ENCODE data around the gene PLXNA1.

Gene PLXNA1

GRCh38 chr3:127005864-127006500 is 23.1 kb downstream of the PLXNA1 start:
- TF ChIP-seq CTCF (IDR thresholded peaks at IDR 0.05; ENCODE audit: insufficient read depth, low read length, missing control alignments): no peak
- DNase-seq (ENCODE audit: low read depth, low spot score): no peak
- no peak overlapping the region for H3K4me3 ChIP-seq (ENCODE audit: low read depth, low read length)

GRCh38 chr3:127006781-127007436 is 24.0 kb downstream of the PLXNA1 start:
- CTCF ChIA-PET: interaction anchor here (0.8 to 7.6 kb wide), 2 partner anchors 15 to 255 kb away, joined by 3 to 60 read pairs; no protein-coding TSS in a partner anchor
- POLR2A ChIA-PET: no interaction called here
- no peak overlapping the region for H3K4me3 ChIP-seq (ENCODE audit: low read depth, low read length)
- TF ChIP-seq CTCF (IDR thresholded peaks at IDR 0.05; ENCODE audit: insufficient read depth, low read length, missing control alignments): no peak
- no peak for DNase-seq (ENCODE audit: low read depth, low spot score)

More at GRCh38 chr3:127005864-127006500, 23.1 kb downstream of the PLXNA1 start:
- POLR2A ChIA-PET: no interaction called here
- CTCF ChIA-PET: interaction anchor here (7.6 kb wide), 1 partner anchor 254 kb away, joined by 60 read pairs; no protein-coding TSS in a partner anchor

- ChIA-PET POLR2A (no interaction called here), CTCF (interaction anchor here (4.4 kb wide), 1 partner anchor 256 kb away, joined by 30 read pairs; no protein-coding TSS in a partner anchor)
- no peak for TF ChIP-seq CTCF (IDR thresholded peaks at IDR 0.05; ENCODE audit: insufficient read depth, low read length, missing control alignments)
- DNase-seq (ENCODE audit: low read depth, low spot score): no peak
- H3K4me3 ChIP-seq (ENCODE audit: low read depth, low read length): no peak overlapping the region
These were observed 25.3 kb downstream of the PLXNA1 start for GRCh38 chr3:127008236-127008635.

- ChIA-PET POLR2A (no interaction called here), CTCF (interaction anchor here (0.7 to 4.4 kb wide), 3 partner anchors 13 to 257 kb away, joined by 3 to 30 read pairs (median 3); no protein-coding TSS in a partner anchor)
- DNase-seq (ENCODE audit: low read depth, low spot score): no peak
- no peak overlapping the region for H3K4me3 ChIP-seq (ENCODE audit: low read depth, low read length)
- no peak for TF ChIP-seq CTCF (IDR thresholded peaks at IDR 0.05; ENCODE audit: insufficient read depth, low read length, missing control alignments)
These were observed 26.6 kb downstream of the PLXNA1 start for GRCh38 chr3:127009531-127009930.

GRCh38 chr3:127011270-127011992 is 28.5 kb downstream of the PLXNA1 start:
- ChIA-PET CTCF (interaction anchor here (1.2 to 4.4 kb wide), 4 partner anchors 9 to 259 kb away, joined by 4 to 30 read pairs (median 9); partner anchors contain the start of gene PLXNA1), POLR2A (no interaction called here)
- no peak for TF ChIP-seq CTCF (IDR thresholded peaks at IDR 0.05; ENCODE audit: insufficient read depth, low read length, missing control alignments)
- no peak overlapping the region for H3K4me3 ChIP-seq (ENCODE audit: low read depth, low read length)
- DNase-seq (ENCODE audit: low read depth, low spot score): no peak

GRCh38 chr3:127012091-127012490 is 29.2 kb downstream of the PLXNA1 start:
- ChIA-PET CTCF (interaction anchor here (2.3 to 4.4 kb wide), 3 partner anchors 10 to 260 kb away, joined by 9 to 30 read pairs (median 9); partner anchors contain the start of gene PLXNA1), POLR2A (no interaction called here)
- no peak for DNase-seq (ENCODE audit: low read depth, low spot score)
- H3K4me3 ChIP-seq (ENCODE audit: low read depth, low read length): no peak overlapping the region
- TF ChIP-seq CTCF (IDR thresholded peaks at IDR 0.05; ENCODE audit: insufficient read depth, low read length, missing control alignments): no peak
